GM19395 (cell line): ENCODE data around the gene CYP11A1.

Source experiments
- ATAC-seq: cut with Tn5 transposase; IDR thresholded peaks from one replicate; pipeline ENCODE4 v1.9.1; 2021; ENCODE audit warnings: mild to moderate bottlenecking, moderate library complexity; ENCODE audit not compliant: unreplicated experiment

The CYP11A1 gene

GRCh38 chr15:74367296-74367854 is at the start of gene CYP11A1:
Gene CYP11A1 (minus strand): TSS chr15:74367646. CDS start chr15:74367585, 61 bp downstream.
- ATAC-seq = no peak

- ATAC-seq = no peak
These were observed 49.8 kb upstream of the CYP11A1 start for GRCh38 chr15:74417225-74417624.

- ATAC-seq = no peak
These were observed 48.8 kb upstream of the CYP11A1 start for GRCh38 chr15:74415966-74416916.

GRCh38 chr15:74414603-74415338 is 47.3 kb upstream of the CYP11A1 start:
- no peak for ATAC-seq

- no peak for ATAC-seq
These were observed 46.7 kb upstream of the CYP11A1 start for GRCh38 chr15:74414081-74414580.

- no peak for ATAC-seq
These were observed 46.1 kb upstream of the CYP11A1 start for GRCh38 chr15:74413350-74414080.

GRCh38 chr15:74412159-74412558 is 44.7 kb upstream of the CYP11A1 start:
- ATAC-seq = no peak

- ATAC-seq = no peak
These were observed 44.2 kb upstream of the CYP11A1 start for GRCh38 chr15:74411686-74412085.

- ATAC-seq = no peak
These were observed 43.1 kb upstream of the CYP11A1 start for GRCh38 chr15:74410502-74410901.

- ATAC-seq = no peak
These were observed 41.8 kb upstream of the CYP11A1 start for GRCh38 chr15:74409225-74409624.

- no peak for ATAC-seq
These were observed 41.4 kb upstream of the CYP11A1 start for GRCh38 chr15:74408815-74409214.

GRCh38 chr15:74408385-74408784 is 40.9 kb upstream of the CYP11A1 start:
- no peak for ATAC-seq

GRCh38 chr15:74406992-74407705 is 39.7 kb upstream of the CYP11A1 start:
- ATAC-seq = no peak

- no peak for ATAC-seq
These were observed 39.1 kb upstream of the CYP11A1 start for GRCh38 chr15:74406517-74406916.

- ATAC-seq = no peak
These were observed 38.4 kb upstream of the CYP11A1 start for GRCh38 chr15:74405823-74406222.

- peak; percentile 36 for ATAC-seq
These were observed 36.6 kb upstream of the CYP11A1 start for GRCh38 chr15:74403991-74404563.

- ATAC-seq = no peak
These were observed 36.1 kb upstream of the CYP11A1 start for GRCh38 chr15:74403588-74403919.

- peak; percentile 34 for ATAC-seq
These were observed 35.6 kb upstream of the CYP11A1 start for GRCh38 chr15:74402873-74403587.

GRCh38 chr15:74402337-74402841 is 34.9 kb upstream of the CYP11A1 start:
- no peak for ATAC-seq
